H1 (cell line): Measurements from ENCODE around the gene NREP. TPM values are rescaled to one million over a fixed set of nuclear protein-coding genes. Genes with fewer than 3 reads are reported as not detected.

ENCODE experiments used
- CTCF ChIA-PET: fragments of 300-600 bp; sonication (Branson Sonifier 250); formaldehyde crosslinking; loops from one replicate; lab custom pipeline; 2021; ENCODE audit not compliant: partially characterized antibody; lab: Charles Lee
- POLR2A ChIA-PET: fragments of 300-600 bp; sonication (Branson Sonifier 250); formaldehyde crosslinking; loops from one replicate; lab custom pipeline; 2021; ENCODE audit warnings: inconsistent platforms; ENCODE audit not compliant: partially characterized antibody; lab: Charles Lee
- DNase-seq, 2 experiments: peaks; one replicate each; pipeline versions ENCODE4 v3.0.0 to v3.0.0-alpha.2; 2010 to 2022; ENCODE audit warnings: low spot score in 2 of 2, low read depth in 1 of 2, mixed read lengths in 1 of 2
- FAIRE-seq: peaks from 2 replicates; lab custom pipeline; 2011; peaks lifted over from hg19 to GRCh38; lab: Jason Lieb, UNC
- H2AFZ ChIP-seq: 2 replicates; pipeline ENCODE4 v1.8.1; 2012; ENCODE audit warnings: low read length, inconsistent platforms
- H2AK5ac ChIP-seq: 2 replicates; pipeline ENCODE4 v1.6.1; 2013; ENCODE audit warnings: low read depth, low read length
- H2BK120ac ChIP-seq: replicated peaks from 2 replicates; pipeline ENCODE3; 2013; ENCODE audit warnings: low read depth, low read length, inconsistent platforms
- H2BK12ac ChIP-seq: 2 replicates; pipeline ENCODE4 v1.6.1; 2013; ENCODE audit warnings: low read depth, low read length
- H2BK15ac ChIP-seq: 2 replicates; pipeline ENCODE4 v1.6.1; 2013; ENCODE audit warnings: low read length
- H2BK20ac ChIP-seq: 2 replicates; pipeline ENCODE4 v1.6.1; 2013; ENCODE audit warnings: low read length
- H2BK5ac ChIP-seq: 2 replicates; pipeline ENCODE4 v1.6.1; 2013; ENCODE audit warnings: low read depth, low read length
- H3K14ac ChIP-seq: 2 replicates; pipeline ENCODE4 v1.6.1; 2013; ENCODE audit warnings: inconsistent platforms; ENCODE audit not compliant: insufficient read length
- H3K18ac ChIP-seq: 2 replicates; pipeline ENCODE4 v1.6.1; 2013; ENCODE audit warnings: low read length; ENCODE audit errors: extremely low read depth
- H3K23ac ChIP-seq: 2 replicates; pipeline ENCODE4 v1.6.1; 2013; ENCODE audit warnings: inconsistent platforms; ENCODE audit not compliant: insufficient read length
- H3K23me2 ChIP-seq: 2 replicates; pipeline ENCODE4 v1.6.1; 2013; ENCODE audit warnings: low read depth, low read length
- H3K27ac ChIP-seq: 2 replicates; pipeline ENCODE4 v1.6.1; 2011; ENCODE audit warnings: low read depth, low read length, inconsistent platforms
- H3K27me3 ChIP-seq, 4 experiments: replicated peaks in 1 of 4; 1 replicate in 1 of 4; 2 replicates in 3 of 4; pipeline versions ENCODE4 v1.6.1 to v1.8.1; 2011 to 2013; ENCODE audit warnings: low read length in 3 of 4, mild to moderate bottlenecking in 3 of 4, inconsistent platforms in 2 of 4, mixed read lengths in 2 of 4, moderate library complexity in 1 of 4; ENCODE audit not compliant: control insufficient read depth in 3 of 4, insufficient read depth in 3 of 4; ENCODE audit errors: extremely low read depth in 1 of 4
- H3K36me3 ChIP-seq, 4 experiments: 2 replicates each; pipeline versions ENCODE4 v1.6.1 to v1.8.1; 2011 to 2013; ENCODE audit warnings: mild to moderate bottlenecking in 4 of 4, low read length in 3 of 4, moderate library complexity in 2 of 4, control low read depth in 1 of 4, inconsistent platforms in 1 of 4; ENCODE audit not compliant: insufficient read depth in 4 of 4, control insufficient read depth in 2 of 4
- H3K4ac ChIP-seq: replicated peaks from 2 replicates; pipeline ENCODE3; 2013; ENCODE audit warnings: low read length, low read depth, mixed read lengths, inconsistent platforms; ENCODE audit not compliant: insufficient read length
- H3K4me1 ChIP-seq, 4 experiments: replicated peaks in 1 of 4; 1 replicate in 1 of 4; 2 replicates in 3 of 4; pipeline versions ENCODE4 v1.6.1 to v1.8.1; 2011 to 2013; ENCODE audit warnings: low read length in 3 of 4, inconsistent platforms in 2 of 4, mixed read lengths in 1 of 4; ENCODE audit not compliant: insufficient read depth in 4 of 4, control insufficient read depth in 3 of 4
- H3K4me2 ChIP-seq, 2 experiments: 2 replicates each; pipeline versions ENCODE4 v1.6.1 to v1.8.1; 2011 to 2013; ENCODE audit warnings: low read depth in 2 of 2, low read length in 2 of 2, control low read depth in 1 of 2, inconsistent platforms in 1 of 2, mild to moderate bottlenecking in 1 of 2; ENCODE audit not compliant: insufficient read depth in 1 of 2
- H3K4me3 ChIP-seq, 4 experiments: fragments of 200-600, 300-600 bp in 1 of 4; sonication (generic), shearing (Covaris generic), sonication (Bioruptor Twin) in 1 of 4; 2 replicates each; pipeline versions ENCODE4 v1.5.1 to v1.8.1; 2011 to 2016; ENCODE audit warnings: low read length in 4 of 4, low read depth in 3 of 4, control low read depth in 2 of 4, inconsistent platforms in 2 of 4, mild to moderate bottlenecking in 2 of 4, mixed read lengths in 1 of 4, moderate library complexity in 1 of 4; ENCODE audit not compliant: insufficient read depth in 2 of 4; ENCODE audit errors: extremely low read depth in 1 of 4
- H3K56ac ChIP-seq: replicated peaks from 2 replicates; pipeline ENCODE3; 2013; ENCODE audit warnings: low read depth, mild to moderate bottlenecking, mixed read lengths, low read length, inconsistent platforms; ENCODE audit not compliant: insufficient read length
- H3K79me1 ChIP-seq: 2 replicates; pipeline ENCODE4 v1.6.1; 2013; ENCODE audit warnings: low read depth, low read length, control low read depth
- H3K79me2 ChIP-seq, 2 experiments: 2 replicates each; pipeline versions ENCODE4 v1.6.1 to v1.8.1; 2012 to 2013; ENCODE audit warnings: low read length in 2 of 2, mild to moderate bottlenecking in 2 of 2, inconsistent platforms in 1 of 2; ENCODE audit not compliant: insufficient read depth in 2 of 2, control insufficient read depth in 1 of 2
- H3K9ac ChIP-seq, 4 experiments: replicated peaks in 1 of 4; 1 replicate in 1 of 4; 2 replicates in 3 of 4; pipeline versions ENCODE4 v1.6.1 to v1.8.1; 2011 to 2013; ENCODE audit warnings: low read depth in 3 of 4, low read length in 3 of 4, control low read depth in 2 of 4, mild to moderate bottlenecking in 2 of 4, moderate library complexity in 2 of 4, inconsistent platforms in 1 of 4; ENCODE audit errors: extremely low read depth in 1 of 4
- H3K9me3 ChIP-seq, 2 experiments: 2 replicates each; pipeline versions ENCODE4 v1.6.1 to v1.8.1; 2012 to 2013; ENCODE audit warnings: mild to moderate bottlenecking in 2 of 2, moderate library complexity in 2 of 2, control low read depth in 1 of 2, inconsistent platforms in 1 of 2, low read depth in 1 of 2, low read length in 1 of 2, mixed read lengths in 1 of 2; ENCODE audit not compliant: insufficient read depth in 2 of 2
- H4K20me1 ChIP-seq, 2 experiments: replicated peaks in 1 of 2; 2 replicates each; pipeline versions ENCODE3 to v1.8.1; 2011 to 2013; ENCODE audit warnings: inconsistent platforms in 2 of 2, low read length in 2 of 2, mild to moderate bottlenecking in 1 of 2; ENCODE audit not compliant: insufficient read depth in 2 of 2, control insufficient read depth in 1 of 2
- H4K5ac ChIP-seq: 2 replicates; pipeline ENCODE4 v1.6.1; 2013; ENCODE audit warnings: low read length, low read depth, mixed read lengths, inconsistent platforms; ENCODE audit not compliant: insufficient read length
- H4K8ac ChIP-seq: 2 replicates; pipeline ENCODE4 v1.8.0; 2013; ENCODE audit warnings: mild to moderate bottlenecking, moderate library complexity, low read length, inconsistent platforms; ENCODE audit not compliant: insufficient read depth; ENCODE audit errors: extremely low read depth
- H4K91ac ChIP-seq: replicated peaks from 2 replicates; pipeline ENCODE3; 2013; ENCODE audit warnings: low read length, mixed read lengths, inconsistent platforms; ENCODE audit not compliant: insufficient read length
- CBX8 ChIP-seq: fragments of 300-800, 300-1000 bp; sonication (generic); IDR thresholded peaks from 2 replicates; pipeline ENCODE4 v1.7.1; 2016; ENCODE audit warnings: low read depth, low read length, borderline replicate concordance
- CHD1 ChIP-seq: IDR thresholded peaks from 2 replicates; pipeline ENCODE4 v1.6.1; 2012; ENCODE audit warnings: low read depth, low read length, improper control_type of control experiment
- CHD2 ChIP-seq: IDR thresholded peaks from 2 replicates; pipeline ENCODE4 v1.6.1; 2012; ENCODE audit warnings: low read length, improper control_type of control experiment
- JUND ChIP-seq: IDR thresholded peaks from 2 replicates; pipeline ENCODE4 v1.6.1; 2011; ENCODE audit warnings: mild to moderate bottlenecking, improper control_type of control experiment, low read length
- YY1 ChIP-seq: IDR thresholded peaks from 2 replicates; pipeline ENCODE4 v1.6.1; 2011; ENCODE audit warnings: low read depth, mild to moderate bottlenecking, low read length
- WGBS, 2 experiments: shearing (Covaris generic) in 1 of 2; methylation state at CpG; one replicate each; pipeline versions ENCODE4 v1.1.6 to v1.1.7; 2013 to 2015; ENCODE audit warnings: low lambda C conversion rate in 2 of 2, mixed read lengths in 2 of 2, inconsistent platforms in 1 of 2, low coverage in 1 of 2, missing lambda C conversion rate in 1 of 2; ENCODE audit not compliant: insufficient replicate concordance in 2 of 2, insufficient coverage in 1 of 2, insufficient read length in 1 of 2; ENCODE audit errors: extremely low coverage in 1 of 2, missing lambda C conversion rate in 1 of 2; 5-methylcytosine and 5-hydroxymethylcytosine counted together
- polyA plus RNA-seq, 7 experiments: library from polyadenylated mRNA; depleted of rRNA in 3 of 7; stranded (reverse) in 5 of 7; unstranded in 2 of 7; fragments of >200 nt in 5 of 7; fragments of 200-250 nt in 2 of 7; gene quantifications; 1 replicate in 5 of 7; 2 replicates in 1 of 7; 4 replicates in 1 of 7; pipeline versions ENCODE4 v1.2.1 to v1.2.3, GENCODE V29; 2011 to 2013; ENCODE audit warnings: missing spikeins in 2 of 7, mixed read lengths in 2 of 7
- total RNA-seq: library from RNA; stranded (reverse); fragmentation: NEBNext Ultra II Directional; extraction: Animal tissue kit (Norgen Biotek cat#: 25700); gene quantifications from 2 replicates; pipeline ENCODE4 v1.2.1, GENCODE V29; 2021

Gene NREP
- total and polyA plus RNA-seq, 2 of the 8 experiments (the other 6 are each of a cell fraction or from before 2014, with no cell fraction given), result 254 to 301 TPM

DNA sequence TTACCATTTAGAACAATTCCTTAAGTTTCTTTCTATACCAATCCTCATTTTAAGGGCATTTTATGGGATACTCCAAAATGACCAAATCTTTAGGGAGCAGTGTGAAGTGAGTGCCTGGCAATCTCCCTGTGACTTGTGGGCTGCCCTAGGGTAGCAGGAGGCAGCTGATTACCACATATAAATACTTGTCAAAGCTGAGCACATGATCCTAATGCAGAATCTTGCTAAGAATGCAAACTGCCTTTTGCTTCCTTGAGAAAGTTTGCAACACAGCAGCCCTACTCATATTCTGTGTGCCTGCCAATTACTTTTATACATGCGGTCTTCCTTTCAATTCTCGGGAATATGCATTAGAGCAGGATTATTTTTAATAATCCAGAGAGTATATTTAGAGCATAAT is 18.2 kb upstream of the NREP start:
- FAIRE-seq (no peak), DNase-seq (no peak)
- Histone ChIP-seq H4K20me1 (no peaks in the 10 kb centered on the region), H2BK5ac (no peak overlapping the region), H3K4me3 (no peak overlapping the region), H3K4me1 (peaks cover 0 to 3% (median 0%) of the 10 kb centered on the region in 4 experiments; a peak in 3 of 7 replicates), H4K91ac (no peak overlapping the region), H3K9ac (no peak overlapping the region), H3K23me2 (peaks cover 1% of the 10 kb centered on the region; the same call in 1 of the 2 replicates), H2BK20ac (no peak overlapping the region), H3K4ac (no peak overlapping the region), H2BK12ac (no peak overlapping the region), H3K56ac (no peak overlapping the region), H3K79me1 (no peaks in the 10 kb centered on the region), H3K79me2 (no peaks in the 10 kb centered on the region), H2AFZ (no peak overlapping the region), H3K18ac (no peak overlapping the region), H2BK15ac (no peak overlapping the region), H4K8ac (no peak overlapping the region), H3K9me3 (no peaks in the 10 kb centered on the region), H3K27ac (no peak overlapping the region), H3K36me3 (no peaks in the 10 kb centered on the region), H4K5ac (no peak overlapping the region), H3K14ac (no peak overlapping the region), H3K27me3 (no peaks in the 10 kb centered on the region), H3K23ac (no peak overlapping the region), H2BK120ac (no peak overlapping the region), H2AK5ac (no peak overlapping the region), H3K4me2 (no peak overlapping the region)
- CTCF ChIA-PET, result no interaction called here
- 93% methylated on average over 2 of the region's 2 CpGs; no CpG with 5 or more reads in 1 of the 2 experiments for WGBS, 2 experiments
- POLR2A ChIA-PET, result interaction anchor here (1.1 to 3.9 kb wide), 2 partner anchors 18 to 89 kb away, joined by 3 to 28 read pairs; partner anchors contain the start of gene NREP
- TF ChIP-seq CBX8 (no peak), CHD1 (no peak), JUND (no peak), CHD2 (no peak), YY1 (no peak)
